GM21825 (cell line): ENCODE results near the gene CNP.

ENCODE experiments used
- ATAC-seq: cut with Tn5 transposase; IDR thresholded peaks from one replicate; pipeline ENCODE4 v1.9.1; 2021; ENCODE audit warnings: mild to moderate bottlenecking, moderate library complexity; ENCODE audit not compliant: unreplicated experiment

CNP gene

GRCh38 chr17:41941168-41941567 is 25.4 kb upstream of the CNP start:
- ATAC-seq, result no peak

- no peak for ATAC-seq
Observed at GRCh38 chr17:41942626-41943373, 23.8 kb upstream of the CNP start.

GRCh38 chr17:41943492-41943891 is 23.1 kb upstream of the CNP start:
- ATAC-seq, result no peak

GRCh38 chr17:41944943-41945342 is 21.7 kb upstream of the CNP start:
- no peak for ATAC-seq

- ATAC-seq, result no peak
Observed at GRCh38 chr17:41948762-41949460, 17.7 kb upstream of the CNP start.

- no peak for ATAC-seq
Observed at GRCh38 chr17:41956522-41956921, 10.1 kb upstream of the CNP start.

- no peak for ATAC-seq
Observed at GRCh38 chr17:41957031-41957868, 9.3 kb upstream of the CNP start.

- ATAC-seq, result no peak
Observed at GRCh38 chr17:41957869-41958439, 8.6 kb upstream of the CNP start.

GRCh38 chr17:41959030-41959335 is 7.6 kb upstream of the CNP start:
- no peak for ATAC-seq

GRCh38 chr17:41959336-41960095 is 7.1 kb upstream of the CNP start:
- ATAC-seq, result no peak

- ATAC-seq, result no peak
Observed at GRCh38 chr17:41962111-41962510, 4.5 kb upstream of the CNP start.

GRCh38 chr17:41962768-41963434 is 3.7 kb upstream of the CNP start:
- ATAC-seq, result no peak

- ATAC-seq, result peak; percentile 41
Observed at GRCh38 chr17:41965694-41966462, 717 bp upstream of the CNP start.

GRCh38 chr17:41967141-41967920 is 736 bp downstream of the CNP start:
- ATAC-seq, result peak; percentile 7

- no peak for ATAC-seq
Observed at GRCh38 chr17:41967921-41968578, 1.5 kb downstream of the CNP start.

GRCh38 chr17:41968676-41969075 is 2.1 kb downstream of the CNP start:
- ATAC-seq, result no peak

- no peak for ATAC-seq
Observed at GRCh38 chr17:41970901-41971331, 4.3 kb downstream of the CNP start.
